AG04449 (cell line): ENCODE data around the gene FCRL3.

ENCODE experiments used
- CTCF ChIA-PET: fragments of 350-600 bp; formaldehyde crosslinking; extraction: SDS; loops from one replicate; lab custom pipeline; 2021; ENCODE audit warnings: antibody characterized with exemption; lab: Yijun Ruan, JAX
- POLR2A ChIA-PET: fragments of 400-600, 350-600 bp; formaldehyde crosslinking; extraction: SDS; loops from one replicate; lab custom pipeline; 2020; ENCODE audit warnings: antibody characterized with exemption, inconsistent platforms; lab: Yijun Ruan, JAX
- DNase-seq: peaks from one replicate; pipeline ENCODE4 v3.0.0-alpha.2; 2010; ENCODE audit warnings: low read depth, low spot score
- H3K4me3 ChIP-seq: 2 replicates; pipeline ENCODE4 v1.5.1; 2011; ENCODE audit warnings: low read depth, mild to moderate bottlenecking, control low read depth, low read length
- TF ChIP-seq, protein P1 (sequence below): IDR thresholded peaks from one replicate; pipeline ENCODE4 v1.5.1; 2011; ENCODE audit warnings: mild to moderate bottlenecking, moderate library complexity, low read length, control low read depth, inconsistent platforms; ENCODE audit not compliant: insufficient read depth; ENCODE audit errors: missing control alignments

Gene FCRL3

DNA sequence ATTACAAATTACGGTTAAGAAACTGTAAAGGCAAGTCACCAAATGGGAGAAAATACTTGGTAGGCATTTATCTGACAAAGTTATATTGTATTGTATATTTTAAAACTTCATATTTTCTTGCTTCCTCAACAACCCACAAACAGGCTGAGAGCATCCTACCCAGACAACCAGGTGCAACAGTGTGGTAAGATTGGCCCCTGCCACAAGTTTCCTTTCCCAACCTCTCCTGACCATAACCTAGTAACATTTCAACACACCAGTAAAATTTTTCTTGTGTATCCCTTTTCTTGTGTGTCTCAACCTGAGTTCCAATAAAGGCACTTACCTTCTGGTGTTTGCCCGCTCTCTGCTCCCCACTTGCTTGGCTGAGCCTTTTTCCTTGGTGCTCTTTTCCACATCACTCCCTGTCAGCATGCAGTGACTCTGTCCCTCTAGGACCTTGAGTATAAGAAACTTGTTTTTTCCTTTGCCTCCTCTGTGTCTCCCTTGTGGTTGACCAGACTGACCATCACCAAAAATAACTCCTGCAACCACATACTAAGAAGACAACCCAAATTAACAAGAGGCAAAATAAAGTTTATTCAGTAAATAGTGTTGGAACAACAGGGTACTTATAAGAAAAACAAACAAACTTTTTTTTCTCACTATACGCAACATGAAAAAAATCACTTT is 40.9 kb downstream of the FCRL3 start:
- ChIA-PET CTCF (no interaction called here), POLR2A (no interaction called here)
- DNase-seq = no peak
- TF ChIP-seq, protein P1, sequence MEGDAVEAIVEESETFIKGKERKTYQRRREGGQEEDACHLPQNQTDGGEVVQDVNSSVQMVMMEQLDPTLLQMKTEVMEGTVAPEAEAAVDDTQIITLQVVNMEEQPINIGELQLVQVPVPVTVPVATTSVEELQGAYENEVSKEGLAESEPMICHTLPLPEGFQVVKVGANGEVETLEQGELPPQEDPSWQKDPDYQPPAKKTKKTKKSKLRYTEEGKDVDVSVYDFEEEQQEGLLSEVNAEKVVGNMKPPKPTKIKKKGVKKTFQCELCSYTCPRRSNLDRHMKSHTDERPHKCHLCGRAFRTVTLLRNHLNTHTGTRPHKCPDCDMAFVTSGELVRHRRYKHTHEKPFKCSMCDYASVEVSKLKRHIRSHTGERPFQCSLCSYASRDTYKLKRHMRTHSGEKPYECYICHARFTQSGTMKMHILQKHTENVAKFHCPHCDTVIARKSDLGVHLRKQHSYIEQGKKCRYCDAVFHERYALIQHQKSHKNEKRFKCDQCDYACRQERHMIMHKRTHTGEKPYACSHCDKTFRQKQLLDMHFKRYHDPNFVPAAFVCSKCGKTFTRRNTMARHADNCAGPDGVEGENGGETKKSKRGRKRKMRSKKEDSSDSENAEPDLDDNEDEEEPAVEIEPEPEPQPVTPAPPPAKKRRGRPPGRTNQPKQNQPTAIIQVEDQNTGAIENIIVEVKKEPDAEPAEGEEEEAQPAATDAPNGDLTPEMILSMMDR = no peak
- H3K4me3 ChIP-seq = no peak overlapping the region

GRCh38 chr1:157658571-157658970 is 42.0 kb downstream of the FCRL3 start:
- H3K4me3 ChIP-seq = no peak overlapping the region
- no peak for DNase-seq
- ChIA-PET POLR2A (no interaction called here), CTCF (no interaction called here)
- TF ChIP-seq, protein P1 = no peak

- no peak overlapping the region for H3K4me3 ChIP-seq
- CTCF ChIA-PET = no interaction called here
- DNase-seq = no peak
- TF ChIP-seq, protein P1 = no peak
- POLR2A ChIA-PET = no interaction called here
Measured at GRCh38 chr1:157653494-157653873, 47.1 kb downstream of the FCRL3 start.

DNA sequence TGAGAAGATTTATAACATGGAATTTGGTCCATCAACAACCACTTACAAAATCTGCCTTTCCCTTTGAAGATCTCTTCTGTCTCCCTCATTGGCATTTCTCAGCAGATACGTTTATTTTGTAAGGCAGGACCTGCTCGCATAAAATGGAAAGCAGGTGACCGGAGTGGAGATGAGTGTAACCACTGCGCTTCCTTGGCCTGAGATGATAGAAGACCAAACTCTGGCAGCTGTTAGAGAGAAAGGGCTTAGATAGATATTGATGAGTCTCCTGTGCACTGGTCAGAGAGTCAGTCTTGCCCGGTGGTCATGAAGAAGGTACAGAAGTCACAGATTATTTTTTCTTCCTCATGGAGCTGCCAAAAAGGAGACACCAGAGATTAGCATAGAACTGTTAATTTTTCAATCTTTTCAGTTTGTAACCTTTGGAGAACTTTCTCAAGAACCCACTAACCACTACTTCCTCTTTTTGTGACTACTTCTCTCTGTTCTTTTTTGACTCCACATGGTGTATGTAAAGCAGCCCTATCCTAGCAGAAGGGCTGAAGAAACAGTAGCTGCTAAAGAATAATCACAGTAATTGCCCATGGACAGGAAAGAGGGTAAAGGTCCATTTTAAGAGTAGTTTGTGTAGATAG is 47.6 kb downstream of the FCRL3 start:
- POLR2A ChIA-PET = no interaction called here
- TF ChIP-seq, protein P1 = no peak
- no peak overlapping the region for H3K4me3 ChIP-seq
- no peak for DNase-seq
- CTCF ChIA-PET = no interaction called here

GRCh38 chr1:157648317-157648716 is 52.3 kb downstream of the FCRL3 start:
- POLR2A ChIA-PET = no interaction called here
- DNase-seq = no peak
- CTCF ChIA-PET = no interaction called here
- H3K4me3 ChIP-seq = no peak overlapping the region
- TF ChIP-seq, protein P1 = no peak

DNA sequence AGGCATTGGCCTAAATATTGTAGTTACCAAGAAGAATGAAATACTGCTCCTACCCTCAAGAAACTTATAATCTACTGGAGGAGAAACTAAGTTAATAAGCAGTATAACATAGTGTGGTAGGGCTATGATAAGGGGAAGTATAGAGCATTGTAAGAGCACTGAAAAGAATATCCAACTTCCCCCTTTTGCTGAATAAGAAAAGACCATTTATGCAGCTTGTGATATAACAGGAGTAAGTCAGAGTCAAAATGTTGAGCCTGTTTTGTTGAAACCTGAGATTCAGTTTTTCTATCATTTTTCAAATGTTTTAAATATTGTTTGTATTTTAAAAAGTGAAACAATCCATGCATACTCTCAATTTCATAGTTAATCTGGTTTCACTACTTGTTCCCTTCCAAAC is 54.4 kb downstream of the FCRL3 start:
- TF ChIP-seq, protein P1 = no peak
- CTCF ChIA-PET = no interaction called here
- no peak overlapping the region for H3K4me3 ChIP-seq

More for the DNA sequence above, 54.4 kb downstream of the FCRL3 start:
- POLR2A ChIA-PET = no interaction called here
- DNase-seq = no peak
